Measurements from ENCODE around the gene UNCX.
"Not testable (repeated sequence)": the region's sequence is repeated elsewhere in the genome, so short reads cannot be mapped to it uniquely, and the experiment has no call there.

The UNCX gene

GRCh38 chr7:1279041-1279440 is 46.4 kb downstream of the UNCX start:
- H3K4me3 ChIP-seq (ENCODE audit: low read depth, low read length), result no peak overlapping the region
- peaks cover 2% of the 10 kb centered on the region for H3K27me3 ChIP-seq (replicated peaks)
- DNase-seq, result no peak
- TF ChIP-seq CTCF (IDR thresholded peaks at IDR 0.05; ENCODE audit: low read depth, low read length, missing control alignments), result no peak
- no peaks in the 10 kb centered on the region for H3K36me3 ChIP-seq (replicated peaks)
- in situ Hi-C loops (cut with HindIII; ENCODE audit: low pct_ligation_motif_present, low sequenced_read_pairs), result no loop called here
- H3K27ac ChIP-seq, result no peak overlapping the region

DNA sequence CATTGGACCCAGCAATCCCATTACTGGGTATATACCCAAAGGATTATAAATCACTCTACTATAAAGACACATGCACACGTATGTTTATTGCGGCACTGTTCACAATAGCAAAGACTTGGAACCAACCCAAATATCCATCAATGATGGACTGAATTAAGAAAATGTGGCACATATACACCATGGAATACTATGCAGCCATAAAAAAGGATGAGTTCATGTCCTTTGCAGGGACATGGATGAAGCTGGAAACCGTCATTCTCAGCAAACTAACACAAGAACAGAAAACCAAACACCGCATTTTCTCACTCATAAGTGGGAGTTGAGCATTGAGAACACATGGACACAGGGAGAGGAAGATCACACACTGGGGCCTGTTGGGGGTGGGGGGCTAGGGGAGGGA is 47.2 kb downstream of the UNCX start:
- H3K4me3 ChIP-seq (ENCODE audit: low read depth, low read length); DNase-seq; H3K36me3 ChIP-seq (replicated peaks); H3K27ac ChIP-seq; H3K27me3 ChIP-seq (replicated peaks); in situ Hi-C loops (cut with HindIII; ENCODE audit: low pct_ligation_motif_present, low sequenced_read_pairs): not testable (repeated sequence)

DNA sequence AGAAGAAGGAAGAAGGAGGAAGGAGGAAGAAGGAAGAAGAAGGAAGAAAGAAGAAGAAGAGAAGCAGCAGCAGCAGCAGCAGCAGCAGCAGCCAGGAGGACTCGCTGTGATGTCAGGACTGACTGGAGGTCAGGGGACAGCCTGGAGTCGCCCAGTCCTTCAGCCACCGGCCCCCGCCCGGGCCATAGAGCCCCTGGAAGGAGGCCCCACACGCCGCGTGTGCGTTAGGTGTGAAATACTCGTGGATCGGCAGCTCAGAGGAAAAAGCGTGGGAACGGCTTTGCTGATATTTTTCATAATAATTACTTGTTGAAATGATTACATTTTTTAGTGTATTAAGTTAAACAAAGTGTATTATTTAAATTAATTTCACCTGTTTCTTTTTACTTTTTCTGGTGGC is 48.4 kb downstream of the UNCX start:
- no peak overlapping the region for H3K27ac ChIP-seq
- in situ Hi-C loops (cut with HindIII; ENCODE audit: low pct_ligation_motif_present, low sequenced_read_pairs), result no loop called here
- no peak for DNase-seq
- H3K27me3 ChIP-seq (replicated peaks), result no peaks in the 10 kb centered on the region
- no peak for TF ChIP-seq CTCF (IDR thresholded peaks at IDR 0.05; ENCODE audit: low read depth, low read length, missing control alignments)
- H3K36me3 ChIP-seq (replicated peaks), result no peaks in the 10 kb centered on the region
- no peak overlapping the region for H3K4me3 ChIP-seq (ENCODE audit: low read depth, low read length)

GRCh38 chr7:1282679-1283078 is 50.0 kb downstream of the UNCX start:
- Histone ChIP-seq H3K27ac (no peak overlapping the region), H3K36me3 (replicated peaks) (no peaks in the 10 kb centered on the region), H3K27me3 (replicated peaks) (no peaks in the 10 kb centered on the region), H3K4me3 (ENCODE audit: low read depth, low read length) (no peak overlapping the region)
- no peak for DNase-seq
- TF ChIP-seq CTCF (IDR thresholded peaks at IDR 0.05; ENCODE audit: low read depth, low read length, missing control alignments), result no peak
- in situ Hi-C loops (cut with HindIII; ENCODE audit: low pct_ligation_motif_present, low sequenced_read_pairs), result no loop called here

DNA sequence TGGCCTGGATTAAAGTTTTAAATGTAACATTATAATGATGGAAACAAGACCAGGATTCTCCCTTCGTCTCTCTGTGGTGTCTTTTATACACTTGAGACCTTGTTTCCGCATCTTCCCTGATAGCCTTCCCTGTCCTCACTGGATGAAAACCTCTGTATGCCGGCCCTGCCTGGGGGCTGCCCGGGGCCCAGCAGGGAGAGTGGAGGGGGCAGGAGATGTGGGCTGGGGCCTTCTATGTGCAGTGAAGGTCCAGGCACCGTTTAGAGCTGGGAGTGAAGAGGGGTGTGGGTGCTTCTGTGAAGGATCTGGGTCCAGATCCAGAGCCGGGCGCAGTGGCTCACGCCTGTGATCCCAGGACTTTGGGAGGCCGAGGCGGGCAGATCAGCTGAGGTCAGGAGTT is 50.7 kb downstream of the UNCX start:
- no peaks in the 10 kb centered on the region for H3K36me3 ChIP-seq (replicated peaks)
- in situ Hi-C loops (cut with HindIII; ENCODE audit: low pct_ligation_motif_present, low sequenced_read_pairs), result no loop called here
- no peaks in the 10 kb centered on the region for H3K27me3 ChIP-seq (replicated peaks)
- no peak overlapping the region for H3K27ac ChIP-seq
- TF ChIP-seq CTCF (IDR thresholded peaks at IDR 0.05; ENCODE audit: low read depth, low read length, missing control alignments), result no peak
- DNase-seq, result no peak
- H3K4me3 ChIP-seq (ENCODE audit: low read depth, low read length), result no peak overlapping the region

DNA sequence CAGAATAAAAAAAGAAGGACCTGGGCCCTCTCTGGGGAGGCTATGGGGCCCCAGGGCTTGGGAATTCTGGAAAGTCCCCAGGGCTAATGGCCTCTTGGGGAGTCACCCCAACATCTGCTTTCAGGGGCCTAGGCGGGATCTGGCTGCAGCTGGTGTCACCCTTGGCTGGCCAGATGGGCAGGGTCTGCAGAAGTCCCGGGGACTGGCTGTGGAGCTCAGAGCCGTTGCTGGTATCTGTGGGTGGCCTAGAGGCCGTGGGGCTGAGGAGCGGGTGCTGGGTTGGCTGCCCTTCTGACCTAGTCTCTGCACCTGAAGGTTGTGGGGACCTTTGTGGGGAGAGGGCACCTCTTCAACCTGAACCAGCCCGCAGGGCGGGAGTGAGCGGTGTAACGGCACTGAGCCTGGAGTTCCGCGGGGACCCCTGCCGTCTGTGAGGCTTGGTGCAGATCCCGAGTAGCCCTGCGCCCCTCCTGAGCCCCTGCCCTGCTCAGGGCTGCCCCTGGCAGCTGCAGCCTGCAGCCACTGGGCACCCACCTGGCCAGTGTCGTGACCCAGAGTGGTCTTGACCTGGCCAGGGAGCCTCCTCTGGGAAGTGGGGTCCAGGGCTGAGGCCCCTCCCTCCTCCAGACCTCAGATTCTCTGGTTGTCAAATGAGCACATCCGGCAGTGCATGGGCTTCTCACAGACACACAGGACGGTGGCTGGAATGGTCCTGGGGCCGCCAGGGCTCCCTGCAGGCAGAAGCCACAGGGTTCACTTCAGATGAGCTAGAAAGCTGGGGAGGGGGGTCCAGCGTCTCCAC is 51.5 kb downstream of the UNCX start:
- DNase-seq, result no peak
- no peak for TF ChIP-seq CTCF (IDR thresholded peaks at IDR 0.05; ENCODE audit: low read depth, low read length, missing control alignments)
- Histone ChIP-seq H3K36me3 (replicated peaks) (no peaks in the 10 kb centered on the region), H3K27me3 (replicated peaks) (peaks cover 4% of the 10 kb centered on the region), H3K27ac (no peak overlapping the region), H3K4me3 (ENCODE audit: low read depth, low read length) (no peak overlapping the region)
- in situ Hi-C loops (cut with HindIII; ENCODE audit: low pct_ligation_motif_present, low sequenced_read_pairs), result no loop called here

Data from brain microvascular endothelial cell (primary cell).